Peyer's patch (tissue), 4 donors: Measurements from ENCODE around the gene HDGFL2. TPM values are rescaled to one million over a fixed set of nuclear protein-coding genes. Genes with fewer than 3 reads are reported as not detected.

ENCODE experiments used
- DNase-seq, 3 donors: peaks; one replicate each; pipeline ENCODE4 v3.0.0-alpha.2; 2017 to 2019
- H3K27ac ChIP-seq, 4 donors: fragments of 200-600 bp; sonication (generic); one replicate each; pipeline ENCODE4 v1.5.1; 2016 to 2019
- H3K27me3 ChIP-seq, 2 donors: fragments of 200-600 bp; sonication (generic); one replicate each; pipeline ENCODE4 v1.5.1; 2019
- H3K36me3 ChIP-seq, 3 donors: fragments of 200-600 bp; sonication (generic); one replicate each; pipeline ENCODE4 v1.5.1; 2016 to 2019
- H3K4me1 ChIP-seq, 4 donors: fragments of 200-600 bp; sonication (generic); one replicate each; pipeline ENCODE4 v1.5.1; 2016 to 2019
- H3K4me3 ChIP-seq, 4 donors: fragments of 200-600 bp; sonication (generic); 1 replicate in 3 of 4; 2 replicates in 1 of 4; pipeline ENCODE4 v1.5.1; 2016 to 2019; ENCODE audit warnings: mild to moderate bottlenecking in 1 of 4
- H3K9me3 ChIP-seq, 4 donors: fragments of 200-600 bp; sonication (generic); one replicate each; pipeline ENCODE4 v1.5.1; 2016 to 2019; ENCODE audit warnings: mild to moderate bottlenecking in 1 of 4
- POLR2A ChIP-seq, 2 donors: fragments of 450-650 bp; IDR thresholded peaks; one replicate each; pipeline ENCODE4 v1.5.1; 2017; ENCODE audit warnings: antibody characterized with exemption in 2 of 2, mild to moderate bottlenecking in 2 of 2, moderate library complexity in 2 of 2
- total RNA-seq, 4 donors: library from RNA; depleted of rRNA; stranded (reverse); fragments of >200 nt; gene quantifications; one replicate each; pipeline ENCODE4 v1.1.0, GENCODE V29; 2016
- TF ChIP-seq, protein P1 (sequence below), 6 experiments: fragments of 450-650 bp in 4 of 6; fragments of 200-600 bp in 2 of 6; sonication (generic) in 1 of 6; IDR thresholded peaks; one replicate each; pipeline ENCODE4 v1.5.1; 2017 to 2019; ENCODE audit warnings: antibody characterized with exemption in 6 of 6, mild to moderate bottlenecking in 3 of 6, moderate library complexity in 1 of 6

The HDGFL2 gene
- total RNA-seq, 4 donors from 2014 or later, result 20.5 to 73.4 (median 28.6) TPM

DNA sequence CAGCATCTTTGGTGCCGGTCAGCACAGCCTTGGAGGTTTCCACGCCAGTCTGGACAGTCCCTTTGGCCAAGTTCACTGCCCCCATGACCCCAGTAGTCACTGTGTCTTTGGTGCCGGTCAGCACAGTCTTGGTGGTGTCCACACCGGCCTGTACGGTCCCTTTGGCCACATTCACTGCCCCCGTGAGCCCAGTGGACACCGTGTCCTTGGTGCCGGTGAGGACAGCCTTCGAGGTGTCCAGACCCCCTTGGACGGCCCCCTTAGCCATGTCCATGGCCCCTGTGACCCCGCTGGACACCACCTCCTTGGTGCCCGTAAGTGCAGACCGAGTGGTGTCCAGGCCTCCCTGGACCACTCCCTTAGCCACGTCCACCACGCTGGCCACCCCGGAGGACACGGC lies 41.2 kb downstream of the HDGFL2 start:
- no peaks in the 10 kb centered on the region for H3K36me3 ChIP-seq
- H3K27me3 ChIP-seq, result no peaks in the 10 kb centered on the region
- H3K9me3 ChIP-seq, result no peaks in the 10 kb centered on the region
- H3K4me1 ChIP-seq, result no peaks in the 10 kb centered on the region
- no peak overlapping the region for H3K4me3 ChIP-seq
- DNase-seq, result no peak
- no peak overlapping the region for H3K27ac ChIP-seq
- TF ChIP-seq, protein P1, sequence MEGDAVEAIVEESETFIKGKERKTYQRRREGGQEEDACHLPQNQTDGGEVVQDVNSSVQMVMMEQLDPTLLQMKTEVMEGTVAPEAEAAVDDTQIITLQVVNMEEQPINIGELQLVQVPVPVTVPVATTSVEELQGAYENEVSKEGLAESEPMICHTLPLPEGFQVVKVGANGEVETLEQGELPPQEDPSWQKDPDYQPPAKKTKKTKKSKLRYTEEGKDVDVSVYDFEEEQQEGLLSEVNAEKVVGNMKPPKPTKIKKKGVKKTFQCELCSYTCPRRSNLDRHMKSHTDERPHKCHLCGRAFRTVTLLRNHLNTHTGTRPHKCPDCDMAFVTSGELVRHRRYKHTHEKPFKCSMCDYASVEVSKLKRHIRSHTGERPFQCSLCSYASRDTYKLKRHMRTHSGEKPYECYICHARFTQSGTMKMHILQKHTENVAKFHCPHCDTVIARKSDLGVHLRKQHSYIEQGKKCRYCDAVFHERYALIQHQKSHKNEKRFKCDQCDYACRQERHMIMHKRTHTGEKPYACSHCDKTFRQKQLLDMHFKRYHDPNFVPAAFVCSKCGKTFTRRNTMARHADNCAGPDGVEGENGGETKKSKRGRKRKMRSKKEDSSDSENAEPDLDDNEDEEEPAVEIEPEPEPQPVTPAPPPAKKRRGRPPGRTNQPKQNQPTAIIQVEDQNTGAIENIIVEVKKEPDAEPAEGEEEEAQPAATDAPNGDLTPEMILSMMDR (IDR thresholded peaks at IDR 0.05), result no peak
- no peak for TF ChIP-seq POLR2A (IDR thresholded peaks at IDR 0.05)

DNA sequence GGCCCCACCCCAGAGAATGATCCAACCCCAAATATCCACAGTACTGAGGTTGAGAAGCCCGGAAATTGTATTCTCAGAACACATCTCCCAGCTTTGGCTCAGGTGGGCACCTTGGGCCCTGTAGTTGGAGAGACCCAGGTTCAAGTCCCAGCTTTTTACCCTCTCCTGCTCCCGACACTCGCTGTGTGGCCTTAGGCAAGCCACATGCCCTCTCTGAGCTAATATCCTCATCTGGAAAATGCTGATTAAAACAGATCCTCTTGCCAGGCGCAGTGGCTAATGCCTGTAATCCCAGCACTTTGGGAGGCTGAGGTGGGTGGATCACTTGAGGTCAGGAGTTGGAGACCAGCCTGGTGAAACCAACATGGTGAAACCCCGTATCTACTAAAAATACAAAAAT lies 43.6 kb downstream of the HDGFL2 start:
- Histone ChIP-seq H3K4me1 (peaks cover 0 to 7% (median 0%) of the 10 kb centered on the region in 4 donors), H3K9me3 (no peaks in the 10 kb centered on the region), H3K27ac (no peak overlapping the region), H3K27me3 (no peaks in the 10 kb centered on the region), H3K4me3 (no peak overlapping the region), H3K36me3 (no peaks in the 10 kb centered on the region)
- DNase-seq, result no peak
- TF ChIP-seq POLR2A (IDR thresholded peaks at IDR 0.05), result no peak
- TF ChIP-seq, protein P1 (IDR thresholded peaks at IDR 0.05), result no peak

DNA sequence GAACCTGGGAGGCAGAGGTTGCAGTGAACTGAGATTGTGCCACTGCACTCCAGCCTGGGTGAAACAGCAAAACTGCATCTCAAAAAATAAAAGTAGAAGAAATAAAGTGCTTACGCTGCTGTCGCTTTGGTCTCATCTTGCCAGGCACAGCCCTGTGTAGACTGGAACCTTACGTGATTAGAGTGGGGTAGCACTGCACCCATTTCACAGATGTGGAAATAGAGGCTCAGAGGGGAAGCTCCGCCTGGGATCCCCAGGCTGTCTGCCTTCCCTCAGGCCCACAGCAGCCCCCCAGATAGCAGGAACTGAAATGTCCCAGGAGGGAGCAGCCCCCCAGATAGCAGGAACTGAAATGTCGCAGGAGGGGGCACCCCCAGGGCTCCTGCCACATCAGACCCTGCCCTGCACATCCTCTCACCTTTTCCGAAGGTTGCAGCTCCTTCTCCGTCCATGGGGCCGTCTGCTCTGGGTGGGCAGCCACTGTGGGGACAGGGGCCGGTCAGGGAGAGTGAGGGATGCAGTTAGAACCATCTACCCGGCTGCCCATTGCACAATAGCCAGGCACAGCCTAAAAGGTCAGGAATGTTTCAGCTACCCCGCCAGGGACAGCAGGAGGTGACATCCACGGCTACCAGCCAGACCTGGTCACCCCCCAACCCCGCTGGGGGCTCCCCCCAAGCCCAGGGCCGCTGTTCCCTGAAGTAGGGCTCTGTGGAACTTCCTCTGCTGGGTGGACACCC lies 44.3 kb downstream of the HDGFL2 start:
- peak overlapping the region in 1 of 4 donors; percentile 39 for H3K4me3 ChIP-seq
- TF ChIP-seq, protein P1 (IDR thresholded peaks at IDR 0.05), result no peak
- no peak for TF ChIP-seq POLR2A (IDR thresholded peaks at IDR 0.05)
- no peaks in the 10 kb centered on the region for H3K9me3 ChIP-seq
- no peak overlapping the region for H3K27ac ChIP-seq
- no peaks in the 10 kb centered on the region for H3K36me3 ChIP-seq
- peaks cover 0 to 7% (median 0%) of the 10 kb centered on the region in 4 donors for H3K4me1 ChIP-seq
- no peak for DNase-seq
- no peaks in the 10 kb centered on the region for H3K27me3 ChIP-seq

DNA sequence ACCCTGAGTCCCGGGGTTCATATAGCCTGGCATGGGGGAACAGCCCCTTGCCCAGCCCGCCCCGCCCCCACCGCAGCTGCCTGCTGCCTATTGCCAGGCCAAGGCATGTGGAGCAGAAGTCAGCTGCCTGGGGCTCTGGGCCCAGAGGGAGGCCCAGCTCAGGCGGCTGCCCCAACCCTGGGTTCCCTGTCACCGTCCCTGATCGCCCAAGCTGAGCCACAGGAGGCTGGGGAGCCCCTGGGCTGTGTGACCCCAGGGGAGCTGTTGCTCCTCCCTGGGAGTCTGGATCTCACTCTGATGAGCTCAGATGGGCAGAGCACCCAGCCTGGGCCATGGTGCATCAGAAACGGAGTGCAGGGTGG lies 44.8 kb downstream of the HDGFL2 start:
- no peak for TF ChIP-seq POLR2A (IDR thresholded peaks at IDR 0.05)
- TF ChIP-seq, protein P1 (IDR thresholded peaks at IDR 0.05), result no peak
- Histone ChIP-seq H3K4me1 (peaks cover 0 to 7% (median 0%) of the 10 kb centered on the region in 4 donors), H3K27me3 (no peaks in the 10 kb centered on the region), H3K36me3 (no peaks in the 10 kb centered on the region), H3K4me3 (peak overlapping the region in 1 of 4 donors; percentile 39), H3K27ac (peak overlapping the region in 1 of 4 donors; percentile 82), H3K9me3 (no peaks in the 10 kb centered on the region)
- DNase-seq, result no peak

GRCh38 chr19:4517451-4518057 lies 45.5 kb downstream of the HDGFL2 start:
- peak overlapping the region in 1 of 4 donors; percentile 82 for H3K27ac ChIP-seq
- TF ChIP-seq, protein P1 (IDR thresholded peaks at IDR 0.05), result no peak
- no peak for TF ChIP-seq POLR2A (IDR thresholded peaks at IDR 0.05)
- no peak for DNase-seq
- H3K9me3 ChIP-seq, result no peaks in the 10 kb centered on the region
- peaks cover 0 to 7% (median 0%) of the 10 kb centered on the region in 4 donors for H3K4me1 ChIP-seq
- H3K27me3 ChIP-seq, result no peaks in the 10 kb centered on the region
- peak overlapping the region in 2 of 4 donors; percentile 11 to 39 for H3K4me3 ChIP-seq
- H3K36me3 ChIP-seq, result no peaks in the 10 kb centered on the region
